Adrenal gland (tissue), 12 donors: ENCODE results near the gene TRPM8. TPM values are rescaled to one million over a fixed set of nuclear protein-coding genes. Genes with fewer than 3 reads are reported as not detected.

Experiments used
- DNase-seq, 7 donors: peaks; one replicate each; pipeline ENCODE4 v3.0.0-alpha.2; 2019 to 2020
- H3K27ac ChIP-seq, 5 donors: fragments of 200-600 bp; sonication (generic) in 4 of 5; 1 replicate in 3 of 5; 2 replicates in 2 of 5; pipeline versions ENCODE4 v1.5.1 to v1.8.0; 2016 to 2020; ENCODE audit warnings: mild to moderate bottlenecking in 1 of 5
- H3K27me3 ChIP-seq: fragments of 200-600 bp; 2 replicates; pipeline ENCODE4 v1.8.0; 2021
- H3K36me3 ChIP-seq, 2 donors: fragments of 200-600 bp; replicated peaks in 1 of 2; 1 replicate in 1 of 2; 2 replicates in 1 of 2; pipeline versions ENCODE4 v1.5.1 to v1.8.0; 2018 to 2022
- H3K4me1 ChIP-seq, 2 donors: fragments of 200-600 bp; replicated peaks in 1 of 2; 1 replicate in 1 of 2; 2 replicates in 1 of 2; pipeline versions ENCODE4 v1.5.1 to v1.8.0; 2018 to 2021
- H3K4me3 ChIP-seq, 4 donors: fragments of 200-600 bp; sonication (generic) in 3 of 4; one replicate each; pipeline ENCODE4 v1.5.1; 2016 to 2018
- H3K9me3 ChIP-seq, 3 donors: fragments of 200-600 bp; sonication (generic) in 1 of 3; replicated peaks in 1 of 3; 1 replicate in 2 of 3; 2 replicates in 1 of 3; pipeline versions ENCODE4 v1.5.1 to v1.8.0; 2016 to 2021
- POLR2A ChIP-seq, 2 donors: fragments of 450-650 bp; IDR thresholded peaks; one replicate each; pipeline ENCODE4 v1.6.1; 2017; ENCODE audit warnings: antibody characterized with exemption in 2 of 2, mild to moderate bottlenecking in 2 of 2, moderate library complexity in 1 of 2
- WGBS, 4 donors: extraction: QIAGEN DNeasy Blood & Tissue Kit in 2 of 4; methylation state at CpG; one replicate each; pipeline versions ENCODE4 v1.1.5 to v1.1.7; 2013 to 2017; 5-methylcytosine and 5-hydroxymethylcytosine counted together
- intact Hi-C, 2 donors: fragments of 100-400 bp; cut with DNase I; formaldehyde crosslinking; loops; one replicate each; pipeline versions ENCODE4 v1.14.1 to v1.15.0; 2022 to 2023
- polyA plus RNA-seq, 3 donors: library from polyadenylated mRNA; stranded (reverse); fragments of 200-250 nt in 2 of 3; fragments of 350-450 nt in 1 of 3; fragmentation: Illumina TruSeq in 1 of 3; extraction: RNeasy Lipid Tissue Mini Kit (QIAGEN cat#74804) in 1 of 3; gene quantifications; one replicate each; pipeline ENCODE4 v1.2.3, GENCODE V29; 2013 to 2014
- total RNA-seq, 9 donors: library from RNA; depleted of rRNA in 4 of 9; stranded (reverse); fragments of >200 nt in 4 of 9; fragments of 120-200 nt in 1 of 9; fragmentation: NEBNext Ultra II Directional in 1 of 9; extraction: Animal tissue kit (Norgen Biotek cat#: 25700) in 1 of 9; gene quantifications; one replicate each; pipeline versions ENCODE4 v1.1.0 to v1.2.4, GENCODE V29; 2013 to 2023
- TF ChIP-seq, protein P1 (sequence below), 6 experiments: fragments of 450-650 bp in 4 of 6; fragments of 200-600 bp in 2 of 6; sonication (generic) in 1 of 6; IDR thresholded peaks; 1 replicate in 5 of 6; 2 replicates in 1 of 6; pipeline versions ENCODE4 v1.5.1 to v1.8.0; 2016 to 2021; ENCODE audit warnings: antibody characterized with exemption in 6 of 6, mild to moderate bottlenecking in 2 of 6, moderate library complexity in 1 of 6
- donor health status: healthy with polysubstance abuse.
- donor health status: Bipolar disorder and iron deficiency.
- donor health status: DM: yes; HTN: yes; CAD: no.
- donor health status: DM: no; HTN: no; CAD: no.
- donor health status: DM: no; HTN: no; CAD: no.
- donor health status: DM: yes; HTN: yes; CAD: no.

TRPM8 gene
- total and polyA plus RNA-seq, 12 donors = not detected

GRCh38 chr2:234014427-234014826 lies 97.3 kb downstream of the TRPM8 start:
- WGBS, 4 donors = 84 to 98% (median 88%) methylated on average over 1 of the region's 1 CpG
- no peaks in the 10 kb centered on the region for H3K9me3 ChIP-seq
- DNase-seq = no peak
- no peaks in the 10 kb centered on the region for H3K36me3 ChIP-seq
- intact Hi-C loops = no loop called here
- TF ChIP-seq, protein P1, sequence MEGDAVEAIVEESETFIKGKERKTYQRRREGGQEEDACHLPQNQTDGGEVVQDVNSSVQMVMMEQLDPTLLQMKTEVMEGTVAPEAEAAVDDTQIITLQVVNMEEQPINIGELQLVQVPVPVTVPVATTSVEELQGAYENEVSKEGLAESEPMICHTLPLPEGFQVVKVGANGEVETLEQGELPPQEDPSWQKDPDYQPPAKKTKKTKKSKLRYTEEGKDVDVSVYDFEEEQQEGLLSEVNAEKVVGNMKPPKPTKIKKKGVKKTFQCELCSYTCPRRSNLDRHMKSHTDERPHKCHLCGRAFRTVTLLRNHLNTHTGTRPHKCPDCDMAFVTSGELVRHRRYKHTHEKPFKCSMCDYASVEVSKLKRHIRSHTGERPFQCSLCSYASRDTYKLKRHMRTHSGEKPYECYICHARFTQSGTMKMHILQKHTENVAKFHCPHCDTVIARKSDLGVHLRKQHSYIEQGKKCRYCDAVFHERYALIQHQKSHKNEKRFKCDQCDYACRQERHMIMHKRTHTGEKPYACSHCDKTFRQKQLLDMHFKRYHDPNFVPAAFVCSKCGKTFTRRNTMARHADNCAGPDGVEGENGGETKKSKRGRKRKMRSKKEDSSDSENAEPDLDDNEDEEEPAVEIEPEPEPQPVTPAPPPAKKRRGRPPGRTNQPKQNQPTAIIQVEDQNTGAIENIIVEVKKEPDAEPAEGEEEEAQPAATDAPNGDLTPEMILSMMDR (IDR thresholded peaks at IDR 0.05) = no peak
- TF ChIP-seq POLR2A (IDR thresholded peaks at IDR 0.05) = no peak
- H3K27me3 ChIP-seq = peaks cover 13% of the 10 kb centered on the region
- H3K4me1 ChIP-seq = no peaks in the 10 kb centered on the region
- H3K4me3 ChIP-seq = no peak overlapping the region
- H3K27ac ChIP-seq = no peak overlapping the region

DNA sequence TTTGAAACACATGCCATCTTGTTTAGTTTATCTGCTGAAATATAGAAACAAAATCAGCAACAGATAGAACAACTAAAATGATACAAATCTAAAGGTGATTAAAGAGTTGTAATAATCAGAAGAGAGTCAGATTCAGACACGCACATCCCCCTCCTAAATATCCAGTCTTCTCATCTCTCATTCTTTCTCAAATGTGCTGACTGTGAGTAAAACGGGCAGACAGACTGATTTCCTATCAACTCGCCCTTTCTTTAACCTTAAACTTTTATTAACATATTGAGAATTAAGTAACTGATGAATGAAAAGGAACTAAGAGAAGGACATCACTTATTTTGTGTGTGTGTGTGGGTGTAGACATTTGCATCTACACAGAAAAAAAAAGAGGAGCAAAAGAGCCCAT lies 98.7 kb downstream of the TRPM8 start:
- Histone ChIP-seq H3K4me3 (no peak overlapping the region), H3K36me3 (no peaks in the 10 kb centered on the region), H3K27me3 (peaks cover 13% of the 10 kb centered on the region), H3K9me3 (no peaks in the 10 kb centered on the region), H3K4me1 (no peaks in the 10 kb centered on the region), H3K27ac (no peak overlapping the region)
- TF ChIP-seq, protein P1 (IDR thresholded peaks at IDR 0.05) = no peak
- TF ChIP-seq POLR2A (IDR thresholded peaks at IDR 0.05) = no peak
- intact Hi-C loops = no loop called here
- WGBS, 4 donors = 54 to 57% (median 55%) methylated on average over 3 of the region's 3 CpGs
- no peak for DNase-seq

DNA sequence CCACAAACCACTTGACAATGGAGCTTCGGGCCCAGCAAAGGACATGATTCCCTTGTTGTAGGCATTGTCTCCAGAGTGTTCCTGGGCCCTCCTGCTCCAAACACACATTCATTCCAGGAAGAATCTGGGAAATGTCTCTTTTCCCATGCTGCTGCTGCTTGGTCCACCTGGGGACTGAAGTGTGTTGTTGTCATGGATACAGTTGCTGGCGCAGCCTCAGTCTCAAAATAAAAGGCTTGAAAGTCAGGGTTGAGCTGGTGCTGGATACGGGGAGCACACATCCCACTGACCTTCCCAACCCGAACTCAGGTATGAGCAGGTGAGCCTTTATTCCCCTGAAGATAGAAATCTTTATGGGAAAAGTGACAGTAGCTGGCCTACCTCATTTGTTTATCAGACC lies 102.7 kb downstream of the TRPM8 start:
- Histone ChIP-seq H3K27me3 (peaks cover 13% of the 10 kb centered on the region), H3K36me3 (no peaks in the 10 kb centered on the region), H3K9me3 (no peaks in the 10 kb centered on the region), H3K27ac (no peak overlapping the region), H3K4me1 (no peaks in the 10 kb centered on the region), H3K4me3 (no peak overlapping the region)
- DNase-seq = no peak
- intact Hi-C loops = no loop called here
- no peak for TF ChIP-seq POLR2A (IDR thresholded peaks at IDR 0.05)
- TF ChIP-seq, protein P1 (IDR thresholded peaks at IDR 0.05) = no peak
- 68 to 84% (median 83%) methylated on average over 3 to 4 of the region's 4 CpGs for WGBS, 4 donors

GRCh38 chr2:234020332-234020731 lies 103.2 kb downstream of the TRPM8 start:
- H3K36me3 ChIP-seq = no peaks in the 10 kb centered on the region
- H3K9me3 ChIP-seq = no peaks in the 10 kb centered on the region
- DNase-seq = no peak
- WGBS, 4 donors = 77 to 93% (median 89%) methylated on average over 2 of the region's 2 CpGs
- TF ChIP-seq, protein P1 (IDR thresholded peaks at IDR 0.05) = no peak
- TF ChIP-seq POLR2A (IDR thresholded peaks at IDR 0.05) = no peak
- no peak overlapping the region for H3K4me3 ChIP-seq
- peaks cover 13% of the 10 kb centered on the region for H3K27me3 ChIP-seq
- no peak overlapping the region for H3K27ac ChIP-seq
- intact Hi-C loops = no loop called here
- no peaks in the 10 kb centered on the region for H3K4me1 ChIP-seq
